Activated CD4-positive, alpha-beta T cell treated with anti-CD3 and anti-CD28 coated beads, Interleukin-2, amount 10 ng/mL, durations not matched to agents 7 days and 5 days (primary cell): ENCODE measurements around the gene ZNF346. TPM values are rescaled to one million over a fixed set of nuclear protein-coding genes. Genes with fewer than 3 reads are reported as not detected.

Experiments
- CTCF ChIA-PET: fragments of 350-600 bp; sonication (Branson Sonifier 250); formaldehyde crosslinking; loops from one replicate; lab custom pipeline; 2021; ENCODE audit warnings: antibody characterized with exemption; lab: Charles Lee
- POLR2A ChIA-PET: fragments of 350-600 bp; sonication (Branson Sonifier 250); formaldehyde crosslinking; loops from one replicate; lab custom pipeline; 2021; ENCODE audit warnings: antibody characterized with exemption; lab: Charles Lee
- DNase-seq: peaks from one replicate; pipeline ENCODE4 v3.0.0-alpha.2; 2020
- H3K27ac Mint-ChIP-seq: one replicate; pipeline ENCODE4 v1.8.0; 2021; ENCODE audit warnings: mild to moderate bottlenecking, moderate library complexity, mixed read lengths
- H3K27me3 Mint-ChIP-seq: one replicate; pipeline ENCODE4 v1.8.0; 2021; ENCODE audit warnings: mixed read lengths
- H3K36me3 Mint-ChIP-seq: one replicate; pipeline ENCODE4 v1.8.0; 2021; ENCODE audit warnings: low read depth, mixed read lengths
- H3K4me1 Mint-ChIP-seq: one replicate; pipeline ENCODE4 v1.8.0; 2021; ENCODE audit warnings: mixed read lengths
- H3K4me3 Mint-ChIP-seq: one replicate; pipeline ENCODE4 v1.8.0; 2021; ENCODE audit warnings: mild to moderate bottlenecking, moderate library complexity, mixed read lengths
- H3K9me3 Mint-ChIP-seq: one replicate; pipeline ENCODE4 v1.8.0; 2021; ENCODE audit warnings: mixed read lengths
- total RNA-seq, 2 experiments: library from RNA; stranded (reverse); gene quantifications; one replicate each; pipeline ENCODE4 v1.2.3, GENCODE V29; 2021

The ZNF346 gene
- total RNA-seq, 2 experiments from 2014 or later: 27.6 to 28.0 TPM

DNA sequence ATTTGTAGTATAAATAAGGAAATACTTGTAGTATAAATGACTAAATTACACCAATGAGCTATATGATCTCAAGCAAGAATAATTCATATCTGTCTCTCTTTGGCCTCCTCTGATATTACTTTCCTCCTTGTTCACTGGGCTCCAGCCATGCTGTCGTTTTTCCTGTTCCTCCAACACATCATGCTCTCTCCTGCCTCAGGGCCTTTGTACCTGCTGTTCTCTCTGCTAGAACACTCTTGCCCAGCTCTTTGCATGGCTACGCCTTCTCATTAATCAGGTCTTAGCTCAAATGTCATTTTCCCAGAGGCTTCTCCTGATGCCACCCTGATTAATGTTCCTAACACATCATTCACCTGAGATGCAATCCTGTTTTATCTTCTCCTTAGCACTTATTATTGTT is 2.5 kb upstream of the ZNF346 start:
- no peak overlapping the region for H3K27ac Mint-ChIP-seq
- DNase-seq: no peak
- CTCF ChIA-PET: interaction anchor here (0.6 to 3.0 kb wide), 9 partner anchors 8 to 459 kb away, joined by 3 to 11 read pairs (median 4); partner anchors contain the start of gene UIMC1
- peaks cover 30% of the 10 kb centered on the region for H3K4me1 Mint-ChIP-seq
- H3K9me3 Mint-ChIP-seq: no peaks in the 10 kb centered on the region
- peaks cover 8% of the 10 kb centered on the region for H3K36me3 Mint-ChIP-seq
- H3K4me3 Mint-ChIP-seq: no peak overlapping the region
- POLR2A ChIA-PET: no interaction called here
- H3K27me3 Mint-ChIP-seq: no peaks in the 10 kb centered on the region

DNA sequence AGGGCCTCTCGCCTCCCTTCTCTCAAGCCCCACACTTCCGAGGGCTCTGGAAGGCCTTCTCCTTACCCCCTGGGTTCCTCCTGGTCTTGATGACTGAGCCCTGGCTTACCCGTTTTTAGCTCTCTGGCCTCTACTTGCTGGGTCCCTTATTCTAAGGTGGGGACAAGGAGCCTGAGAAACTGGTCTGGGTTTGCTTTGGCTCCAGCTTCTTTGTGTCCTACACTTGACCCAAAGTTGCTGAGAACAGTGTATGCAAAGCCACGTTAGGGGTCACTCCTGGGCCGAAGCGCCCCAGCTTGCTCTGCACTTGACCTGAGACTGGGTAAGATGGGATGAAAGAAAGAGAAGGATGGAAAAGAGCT is 788 bp downstream of the ZNF346 start:
- peaks cover 39% of the 10 kb centered on the region for H3K4me1 Mint-ChIP-seq
- H3K36me3 Mint-ChIP-seq: peaks cover 26% of the 10 kb centered on the region
- no peaks in the 10 kb centered on the region for H3K9me3 Mint-ChIP-seq
- no peaks in the 10 kb centered on the region for H3K27me3 Mint-ChIP-seq
- peak overlapping the region; percentile 93 for H3K27ac Mint-ChIP-seq
- CTCF ChIA-PET: interaction anchor here (0.9 to 1.8 kb wide), 4 partner anchors 9 to 17 kb away, joined by 3 to 6 read pairs (median 4); partner anchors contain the start of gene UIMC1
- POLR2A ChIA-PET: no interaction called here
- peak overlapping the region; percentile 92 for H3K4me3 Mint-ChIP-seq
- no peak for DNase-seq

DNA sequence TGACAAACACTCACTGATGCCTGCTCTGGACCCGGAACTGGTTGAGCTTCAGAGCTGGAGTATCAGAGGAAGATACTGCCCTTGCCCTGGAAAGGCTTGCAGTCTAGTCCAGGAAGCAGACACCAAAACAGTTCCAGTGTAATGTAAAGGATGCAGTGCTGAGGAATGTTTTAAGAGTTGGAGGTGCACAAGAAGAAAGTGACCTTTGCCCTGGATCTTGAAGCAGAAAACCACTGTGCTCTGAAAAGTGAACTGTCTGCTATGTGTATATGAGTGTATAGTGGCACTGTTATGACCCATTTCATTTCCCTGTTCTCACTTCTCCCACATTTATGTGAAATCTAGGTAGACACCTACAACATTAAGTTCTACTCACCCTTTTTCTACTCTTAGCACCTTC is 2.1 kb downstream of the ZNF346 start:
- DNase-seq: no peak
- H3K27me3 Mint-ChIP-seq: no peaks in the 10 kb centered on the region
- no peak overlapping the region for H3K4me3 Mint-ChIP-seq
- peaks cover 33% of the 10 kb centered on the region for H3K36me3 Mint-ChIP-seq
- POLR2A ChIA-PET: no interaction called here
- peaks cover 3% of the 10 kb centered on the region for H3K9me3 Mint-ChIP-seq
- H3K4me1 Mint-ChIP-seq: peaks cover 39% of the 10 kb centered on the region
- CTCF ChIA-PET: interaction anchor here (1.1 kb wide), 1 partner anchor 9 kb away, joined by 3 read pairs; no protein-coding TSS in a partner anchor
- H3K27ac Mint-ChIP-seq: no peak overlapping the region

GRCh38 chr5:177025101-177025601 is 2.7 kb downstream of the ZNF346 start:
- Mint-ChIP-seq H3K4me3 (no peak overlapping the region), H3K27me3 (no peaks in the 10 kb centered on the region), H3K4me1 (peaks cover 36% of the 10 kb centered on the region), H3K27ac (no peak overlapping the region), H3K36me3 (peaks cover 38% of the 10 kb centered on the region), H3K9me3 (peaks cover 3% of the 10 kb centered on the region)
- ChIA-PET POLR2A (interaction anchor here (0.6 kb wide), 1 partner anchor 565 kb away, joined by 3 read pairs; no protein-coding TSS in a partner anchor), CTCF (interaction anchor here (0.6 to 1.1 kb wide), 2 partner anchors 9 to 44 kb away, joined by 3 read pairs; no protein-coding TSS in a partner anchor)
- no peak for DNase-seq

- Mint-ChIP-seq H3K27ac (no peak overlapping the region), H3K36me3 (peaks cover 49% of the 10 kb centered on the region), H3K4me3 (no peak overlapping the region), H3K9me3 (peaks cover 8% of the 10 kb centered on the region), H3K27me3 (no peaks in the 10 kb centered on the region), H3K4me1 (peaks cover 28% of the 10 kb centered on the region)
- ChIA-PET CTCF (interaction anchor here (1.0 kb wide), 1 partner anchor 8 kb away, joined by 3 read pairs; no protein-coding TSS in a partner anchor), POLR2A (no interaction called here)
- DNase-seq: no peak
Observed at GRCh38 chr5:177027665-177028064, 5.2 kb downstream of the ZNF346 start.

- ChIA-PET POLR2A (no interaction called here), CTCF (interaction anchor here (1.1 kb wide), 1 partner anchor 9 kb away, joined by 4 read pairs; no protein-coding TSS in a partner anchor)
- peaks cover 55% of the 10 kb centered on the region for H3K36me3 Mint-ChIP-seq
- no peaks in the 10 kb centered on the region for H3K27me3 Mint-ChIP-seq
- peaks cover 8% of the 10 kb centered on the region for H3K9me3 Mint-ChIP-seq
- H3K4me1 Mint-ChIP-seq: peaks cover 20% of the 10 kb centered on the region
- no peak overlapping the region for H3K4me3 Mint-ChIP-seq
- no peak for DNase-seq
- no peak overlapping the region for H3K27ac Mint-ChIP-seq
Observed at GRCh38 chr5:177029498-177029897, 7.0 kb downstream of the ZNF346 start.

DNA sequence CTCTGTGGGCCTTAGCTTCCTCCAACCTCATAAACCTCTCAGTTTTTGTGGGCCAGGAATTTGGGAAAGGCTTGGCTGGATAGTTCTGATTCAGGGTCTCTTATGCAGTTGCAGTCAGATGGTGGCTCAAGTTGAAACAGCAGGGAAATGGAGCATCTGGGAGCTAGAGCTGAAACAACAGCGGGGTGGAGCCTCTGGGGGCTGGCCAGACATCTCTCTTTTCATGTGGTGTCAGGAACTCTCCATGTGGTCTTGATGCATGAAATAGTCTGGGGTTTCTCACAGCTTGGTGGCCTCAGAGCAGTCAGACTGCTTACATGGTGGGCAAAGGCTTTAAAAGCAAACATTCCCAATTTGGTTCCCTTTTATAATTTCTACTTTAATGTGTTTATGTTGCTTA is 13.5 kb downstream of the ZNF346 start:
- peaks cover 17% of the 10 kb centered on the region for H3K4me1 Mint-ChIP-seq
- H3K27me3 Mint-ChIP-seq: no peaks in the 10 kb centered on the region
- DNase-seq: no peak
- peaks cover 5% of the 10 kb centered on the region for H3K9me3 Mint-ChIP-seq
- CTCF ChIA-PET: interaction anchor here (1.5 kb wide), 1 partner anchor 8 kb away, joined by 3 read pairs; no protein-coding TSS in a partner anchor
- POLR2A ChIA-PET: no interaction called here
- H3K36me3 Mint-ChIP-seq: peaks cover 34% of the 10 kb centered on the region
- no peak overlapping the region for H3K27ac Mint-ChIP-seq
- H3K4me3 Mint-ChIP-seq: no peak overlapping the region

GRCh38 chr5:177036443-177036842 is 13.9 kb downstream of the ZNF346 start:
- H3K36me3 Mint-ChIP-seq: peaks cover 35% of the 10 kb centered on the region
- H3K9me3 Mint-ChIP-seq: peaks cover 3% of the 10 kb centered on the region
- H3K4me3 Mint-ChIP-seq: no peak overlapping the region
- no peak overlapping the region for H3K27ac Mint-ChIP-seq
- ChIA-PET CTCF (interaction anchor here (1.1 to 1.5 kb wide), 2 partner anchors 9 to 77 kb away, joined by 3 read pairs; no protein-coding TSS in a partner anchor), POLR2A (no interaction called here)
- H3K27me3 Mint-ChIP-seq: no peaks in the 10 kb centered on the region
- peaks cover 16% of the 10 kb centered on the region for H3K4me1 Mint-ChIP-seq
- no peak for DNase-seq

- no peak for DNase-seq
- Mint-ChIP-seq H3K4me1 (peaks cover 13% of the 10 kb centered on the region), H3K27me3 (no peaks in the 10 kb centered on the region), H3K9me3 (no peaks in the 10 kb centered on the region), H3K4me3 (no peak overlapping the region), H3K36me3 (peaks cover 36% of the 10 kb centered on the region), H3K27ac (no peak overlapping the region)
- POLR2A ChIA-PET: no interaction called here
- CTCF ChIA-PET: interaction anchor here (1.1 kb wide), 1 partner anchor 77 kb away, joined by 3 read pairs; no protein-coding TSS in a partner anchor
Observed at GRCh38 chr5:177036921-177037320, 14.4 kb downstream of the ZNF346 start.

DNA sequence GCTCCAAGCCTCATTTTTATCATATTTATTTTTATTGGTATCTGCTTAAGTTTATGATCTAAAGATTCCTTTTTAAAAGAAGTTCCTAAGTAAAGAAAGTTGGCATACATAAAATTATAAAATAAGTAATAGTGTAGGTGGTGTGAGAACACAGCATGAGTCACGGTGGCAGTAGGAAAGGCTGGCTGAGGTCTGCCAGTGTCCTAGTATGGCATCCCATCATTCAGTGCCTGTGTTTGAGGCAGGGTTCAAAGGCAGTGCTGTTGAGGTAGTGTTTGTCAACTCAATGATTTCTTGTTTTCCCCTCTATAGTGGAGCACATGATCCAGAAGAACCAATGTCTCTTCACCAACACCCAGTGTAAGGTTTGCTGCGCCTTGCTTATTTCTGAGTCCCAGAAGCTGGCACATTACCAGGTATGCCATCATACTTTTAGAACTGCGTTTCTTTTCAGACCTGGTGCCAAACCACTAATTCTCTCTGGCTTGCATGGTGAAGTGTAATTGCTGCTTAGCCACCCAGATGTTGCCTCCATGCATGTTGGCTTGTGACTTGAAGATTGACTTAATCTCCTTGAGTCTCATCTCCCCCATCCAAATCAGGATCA is 18.4 kb downstream of the ZNF346 start:
- CTCF ChIA-PET: no interaction called here
- POLR2A ChIA-PET: no interaction called here
- no peaks in the 10 kb centered on the region for H3K27me3 Mint-ChIP-seq

GRCh38 chr5:177041936-177042335 is 19.4 kb downstream of the ZNF346 start:
- H3K4me3 Mint-ChIP-seq: no peak overlapping the region
- CTCF ChIA-PET: no interaction called here
- H3K27me3 Mint-ChIP-seq: no peaks in the 10 kb centered on the region
- no peak overlapping the region for H3K27ac Mint-ChIP-seq
- DNase-seq: no peak
- H3K4me1 Mint-ChIP-seq: no peaks in the 10 kb centered on the region
- H3K9me3 Mint-ChIP-seq: no peaks in the 10 kb centered on the region
- POLR2A ChIA-PET: no interaction called here
- H3K36me3 Mint-ChIP-seq: peaks cover 34% of the 10 kb centered on the region

More for the DNA sequence above, 18.4 kb downstream of the ZNF346 start:
- Mint-ChIP-seq H3K27ac (no peak overlapping the region), H3K4me1 (peaks cover 7% of the 10 kb centered on the region), H3K4me3 (no peak overlapping the region), H3K36me3 (peaks cover 38% of the 10 kb centered on the region), H3K9me3 (no peaks in the 10 kb centered on the region)
- DNase-seq: no peak

DNA sequence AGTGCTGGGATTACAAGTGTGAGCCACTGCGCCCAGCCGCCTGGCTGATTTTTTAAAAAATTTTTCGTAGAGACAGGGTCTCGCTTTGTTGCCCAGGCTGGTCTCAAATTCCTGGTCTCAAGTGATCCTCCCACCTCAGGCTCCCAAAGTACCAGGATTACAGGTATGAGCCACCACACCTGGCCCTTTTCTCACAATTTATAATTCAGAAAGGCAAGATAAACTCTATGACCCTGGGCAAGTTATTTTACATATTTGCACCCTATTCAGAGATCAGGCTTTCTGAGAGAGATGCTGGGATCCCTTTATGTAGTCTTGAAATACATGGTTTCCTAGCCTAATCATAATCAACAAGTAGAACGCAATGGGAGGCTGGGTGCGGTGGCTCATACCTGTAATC is 20.6 kb downstream of the ZNF346 start:
- H3K9me3 Mint-ChIP-seq: no peaks in the 10 kb centered on the region
- POLR2A ChIA-PET: no interaction called here
- no peaks in the 10 kb centered on the region for H3K4me1 Mint-ChIP-seq
- peaks cover 40% of the 10 kb centered on the region for H3K36me3 Mint-ChIP-seq
- H3K27ac Mint-ChIP-seq: no peak overlapping the region
- no peak for DNase-seq
- no peak overlapping the region for H3K4me3 Mint-ChIP-seq
- H3K27me3 Mint-ChIP-seq: no peaks in the 10 kb centered on the region
- CTCF ChIA-PET: interaction anchor here (1.4 kb wide), 1 partner anchor 72 kb away, joined by 3 read pairs; no protein-coding TSS in a partner anchor

GRCh38 chr5:177043958-177044357 is 21.5 kb downstream of the ZNF346 start:
- ChIA-PET POLR2A (no interaction called here), CTCF (interaction anchor here (0.6 to 1.4 kb wide), 5 partner anchors 14 to 361 kb away, joined by 3 to 4 read pairs (median 3); no protein-coding TSS in a partner anchor)
- no peak for DNase-seq
- Mint-ChIP-seq H3K4me3 (no peak overlapping the region), H3K27me3 (no peaks in the 10 kb centered on the region), H3K36me3 (peaks cover 43% of the 10 kb centered on the region), H3K27ac (no peak overlapping the region), H3K4me1 (no peaks in the 10 kb centered on the region), H3K9me3 (no peaks in the 10 kb centered on the region)
